Limb (tissue), 2 donors: ENCODE results near the gene BCL11B.
A peak's percentile ranks its signal among the peaks of the same experiment; 100 is the strongest.
"Not testable (repeated sequence)": the region's sequence is repeated elsewhere in the genome, so short reads cannot be mapped to it uniquely, and the experiment has no call there.

Experiments used
- DNase-seq, 2 donors: peaks; one replicate each; pipeline ENCODE4 v3.0.0-alpha.2; 2016; ENCODE audit errors: extremely low spot score in 2 of 2

Gene BCL11B

DNA sequence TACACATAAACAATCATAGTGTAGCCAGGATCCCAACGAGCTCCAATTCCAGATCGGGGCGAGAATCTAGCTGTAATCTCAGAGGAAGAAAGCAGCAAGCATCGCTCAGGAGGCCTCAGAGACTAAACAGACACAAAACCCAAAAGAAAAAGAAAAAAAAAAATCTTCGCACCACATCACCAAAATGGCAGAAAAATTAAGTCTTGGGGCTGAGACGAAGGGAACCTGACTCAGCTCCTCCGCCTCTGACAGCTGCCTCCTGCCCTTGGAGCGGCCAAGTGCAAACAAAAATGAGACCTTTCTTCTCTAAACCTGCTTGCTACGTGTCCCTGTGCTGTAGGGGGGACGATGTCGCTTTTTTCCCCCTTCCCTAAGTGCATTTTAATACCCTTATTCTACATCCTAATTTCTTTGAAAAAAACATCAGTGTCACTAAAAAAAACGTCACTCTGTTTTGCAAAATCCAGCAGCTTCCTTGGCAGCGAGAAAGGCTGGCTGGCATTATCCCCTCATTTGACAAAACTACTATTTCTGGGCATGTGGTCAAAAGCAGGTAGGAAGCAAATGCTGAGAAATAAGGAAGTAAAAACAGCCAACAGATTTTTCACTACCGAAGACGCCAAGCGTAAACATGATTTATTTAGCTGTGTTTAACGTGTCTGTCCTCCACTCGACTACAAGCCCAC, 30.5 kb downstream of the BCL11B start:
- DNase-seq, result no peak

DNA sequence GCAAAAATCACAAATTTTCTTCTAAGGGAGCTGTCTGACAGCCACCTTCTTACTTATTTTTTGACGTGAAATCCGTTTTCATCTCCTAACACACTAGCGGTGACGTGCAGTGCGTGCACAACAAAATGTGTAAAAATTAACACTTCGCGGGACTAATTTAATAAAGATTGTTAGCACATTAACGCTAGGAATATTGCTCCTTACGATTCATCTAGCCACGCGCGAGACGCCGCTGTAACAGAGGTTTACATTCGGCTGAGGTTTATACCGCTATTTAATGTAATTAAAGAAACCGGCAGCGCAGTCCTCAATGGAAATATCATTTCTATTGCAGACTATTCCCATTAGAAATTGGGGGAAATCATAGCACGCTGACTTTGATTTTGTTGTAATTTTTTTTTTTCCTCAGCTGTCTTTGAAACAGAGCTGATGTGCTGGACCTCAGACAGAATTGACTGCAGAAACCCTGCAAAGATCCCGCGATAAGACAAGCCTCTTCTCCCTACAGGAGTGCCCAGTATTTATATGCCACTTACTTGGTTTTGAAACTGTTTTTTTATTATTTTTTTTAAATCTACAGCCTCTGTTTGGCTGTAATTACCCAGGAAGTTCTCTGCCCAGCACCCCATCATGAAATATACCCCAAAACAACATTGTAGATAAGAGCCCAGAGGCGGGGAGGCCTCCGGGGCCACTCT, 31.2 kb downstream of the BCL11B start:
- DNase-seq, result no peak

DNA sequence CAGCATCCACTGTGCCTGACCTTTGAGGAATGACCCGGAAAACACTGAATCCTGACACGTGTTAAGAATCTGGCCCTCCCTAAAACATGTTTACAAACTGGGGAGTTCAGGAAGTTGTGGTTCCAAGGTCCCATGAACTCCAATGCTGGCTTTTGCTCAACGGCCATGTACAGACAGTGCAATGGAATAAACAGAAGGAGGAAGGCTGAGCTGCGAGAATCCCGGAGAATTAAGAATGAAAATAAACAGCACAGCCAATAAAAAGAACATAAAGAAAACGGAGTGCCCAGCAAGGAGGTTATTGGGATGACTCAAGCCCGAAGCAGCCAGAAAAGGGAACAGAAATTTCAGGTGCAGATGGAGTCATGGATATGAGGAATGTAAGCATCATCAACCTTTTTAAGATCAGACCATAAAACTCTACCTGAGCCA, 32.3 kb downstream of the BCL11B start:
- no peak for DNase-seq

DNA sequence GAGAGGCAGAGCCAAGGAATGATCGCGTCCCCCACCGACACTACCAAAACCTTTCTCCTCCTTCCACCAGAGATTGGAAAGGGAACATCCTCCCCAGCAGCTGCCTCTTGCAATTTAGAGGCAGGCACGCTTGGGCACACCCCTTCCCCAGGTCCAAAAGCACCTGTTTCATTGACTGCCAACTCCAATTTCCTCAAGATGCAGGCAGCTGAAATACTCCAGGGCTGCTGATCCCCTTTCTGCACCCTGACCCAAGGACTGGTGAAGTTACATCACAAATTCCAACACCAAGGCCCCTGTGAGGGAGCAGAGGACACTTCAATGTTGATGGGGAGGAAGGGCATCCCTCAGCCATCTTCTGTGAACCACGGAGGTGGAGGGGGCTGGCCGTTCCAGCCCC, 33.8 kb downstream of the BCL11B start:
- DNase-seq, result no peak

DNA sequence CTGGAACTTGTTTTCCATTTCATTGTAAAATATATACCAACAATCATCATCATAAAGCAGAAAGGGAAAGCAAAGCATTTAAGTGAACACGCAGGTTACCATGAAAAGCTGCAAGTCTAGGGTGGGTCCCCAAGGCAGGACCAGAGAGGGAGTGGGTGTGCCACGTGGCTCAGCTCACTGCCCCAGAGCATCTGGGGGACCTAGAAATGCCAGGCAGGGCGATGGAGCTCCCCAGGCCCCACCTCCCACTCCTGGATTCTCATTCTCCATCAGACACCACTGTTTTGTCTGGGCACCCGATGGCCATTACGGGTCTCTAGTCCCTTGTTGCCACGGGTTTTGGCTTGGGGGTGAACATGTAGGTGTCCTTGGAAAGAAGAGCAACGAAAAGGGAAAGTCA, 34.7 kb downstream of the BCL11B start:
- DNase-seq, result no peak

DNA sequence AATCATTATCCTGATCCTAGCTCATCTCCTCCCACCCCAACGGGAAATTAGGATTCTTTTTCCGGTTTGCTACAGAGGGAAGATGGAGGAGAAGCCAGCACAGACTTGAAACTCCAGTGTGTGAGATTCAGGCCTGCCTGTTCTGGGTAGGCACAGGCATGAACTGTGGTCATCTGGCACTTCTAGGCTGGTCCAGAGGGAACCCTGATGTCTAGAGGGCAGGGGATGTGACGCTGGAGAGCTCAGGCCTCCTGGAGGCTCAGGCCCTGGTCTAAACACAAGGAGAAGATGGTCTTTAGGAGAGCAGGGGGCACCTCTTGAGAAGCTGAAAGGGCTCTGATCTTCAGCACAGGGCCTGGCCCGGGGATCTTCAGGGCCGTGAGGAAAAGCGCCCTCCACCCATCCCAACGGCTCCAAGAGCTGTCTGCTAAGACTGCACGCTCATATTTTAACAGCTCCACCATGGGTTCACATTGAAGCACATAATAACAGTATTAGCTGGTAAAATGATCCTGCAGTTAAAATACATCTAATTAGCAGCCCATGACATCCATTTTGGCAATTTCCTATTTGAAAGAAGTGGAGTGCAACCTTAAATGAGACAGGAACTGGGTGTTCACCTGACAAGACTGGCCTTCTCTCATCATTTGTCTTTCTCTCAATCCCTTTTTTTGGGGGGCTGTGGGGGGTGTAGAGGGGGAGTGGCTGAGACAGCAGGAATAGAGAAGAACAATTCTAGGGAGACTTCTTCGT, 35.4 kb downstream of the BCL11B start:
- DNase-seq, result no peak

DNA sequence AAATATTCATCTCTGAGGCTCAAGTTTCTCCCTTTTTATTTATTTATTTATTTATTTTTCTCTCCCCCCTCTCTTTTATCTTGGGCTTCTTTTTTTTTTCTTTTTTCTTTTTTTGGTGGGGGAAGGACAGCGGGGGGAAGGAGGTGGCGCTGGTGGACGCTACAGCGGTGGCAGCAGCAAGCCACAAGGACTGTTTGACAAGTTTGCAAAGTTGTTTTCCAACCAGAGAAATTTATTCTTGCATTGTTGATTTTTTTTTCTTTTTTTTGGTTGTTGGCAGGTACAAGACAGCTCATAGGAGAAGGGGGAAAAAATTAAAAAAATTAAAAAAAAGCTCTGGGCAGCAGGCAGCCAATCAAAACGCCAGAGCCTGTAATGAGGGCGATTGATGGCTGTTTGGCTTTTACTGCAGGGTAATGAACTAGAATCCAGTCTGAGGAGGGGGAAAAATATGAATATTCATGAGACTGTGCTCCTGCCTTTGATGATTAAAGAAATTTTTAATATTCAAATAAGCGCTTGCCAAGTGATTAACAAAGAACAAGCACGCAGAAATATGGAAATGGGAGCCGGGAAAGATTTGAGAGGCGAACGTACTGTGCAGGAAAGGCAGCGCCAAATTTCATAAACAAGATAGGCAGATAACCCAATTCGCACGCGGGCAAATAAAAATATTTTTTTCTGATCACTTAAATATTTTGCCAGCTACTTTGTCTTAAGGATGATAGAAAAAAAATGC, 36.2 kb downstream of the BCL11B start:
- no peak for DNase-seq

DNA sequence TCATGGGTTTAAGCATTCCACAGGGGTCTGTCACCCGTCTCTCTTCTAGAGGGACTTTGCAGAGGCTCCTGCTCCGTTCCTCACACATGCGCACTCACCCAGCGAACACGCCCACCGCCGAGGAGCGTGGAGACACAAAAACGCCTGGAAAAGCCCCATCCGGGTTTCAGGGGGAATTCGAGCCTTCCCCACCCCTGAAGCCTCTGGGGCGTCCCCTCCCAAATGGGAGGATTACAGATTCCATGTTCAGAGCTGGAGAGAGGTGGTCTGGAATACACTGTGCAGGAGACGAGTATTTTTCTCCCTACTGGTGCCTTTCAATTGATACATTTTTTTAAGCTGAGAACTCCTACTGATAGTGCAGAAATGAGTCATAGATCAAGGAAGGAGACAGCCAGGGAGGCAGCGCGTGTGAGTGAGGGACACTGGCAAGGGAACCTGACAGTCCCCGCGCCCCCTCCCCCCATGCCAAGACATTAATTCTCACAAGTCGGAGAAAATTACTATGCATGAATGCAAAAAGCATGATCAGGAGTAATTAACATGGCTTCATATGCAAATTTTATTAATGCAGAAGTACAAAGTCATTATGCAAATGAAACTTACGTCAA, 36.9 kb downstream of the BCL11B start:
- peak in 1 of 2 donors; percentile 72 for DNase-seq

DNA sequence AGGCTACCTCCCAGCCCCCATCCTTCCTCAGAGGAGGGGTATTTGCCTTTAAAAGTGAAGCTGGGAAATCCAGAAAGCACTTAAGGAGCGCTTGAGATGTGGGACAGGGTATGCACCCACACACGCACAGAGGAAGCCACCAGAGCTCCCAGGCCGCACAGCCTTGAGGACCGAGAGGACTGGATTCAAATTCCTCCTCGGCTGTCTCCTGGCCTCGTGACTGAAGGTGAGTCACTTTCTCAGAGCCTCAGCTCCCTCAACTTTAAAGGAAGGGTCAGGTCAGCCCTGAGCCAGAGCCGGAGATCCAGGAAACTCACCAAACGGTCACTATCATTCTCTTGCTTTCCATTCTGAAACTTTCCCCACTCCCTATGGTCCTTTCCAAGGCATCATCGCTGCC, 37.6 kb downstream of the BCL11B start:
- no peak for DNase-seq

DNA sequence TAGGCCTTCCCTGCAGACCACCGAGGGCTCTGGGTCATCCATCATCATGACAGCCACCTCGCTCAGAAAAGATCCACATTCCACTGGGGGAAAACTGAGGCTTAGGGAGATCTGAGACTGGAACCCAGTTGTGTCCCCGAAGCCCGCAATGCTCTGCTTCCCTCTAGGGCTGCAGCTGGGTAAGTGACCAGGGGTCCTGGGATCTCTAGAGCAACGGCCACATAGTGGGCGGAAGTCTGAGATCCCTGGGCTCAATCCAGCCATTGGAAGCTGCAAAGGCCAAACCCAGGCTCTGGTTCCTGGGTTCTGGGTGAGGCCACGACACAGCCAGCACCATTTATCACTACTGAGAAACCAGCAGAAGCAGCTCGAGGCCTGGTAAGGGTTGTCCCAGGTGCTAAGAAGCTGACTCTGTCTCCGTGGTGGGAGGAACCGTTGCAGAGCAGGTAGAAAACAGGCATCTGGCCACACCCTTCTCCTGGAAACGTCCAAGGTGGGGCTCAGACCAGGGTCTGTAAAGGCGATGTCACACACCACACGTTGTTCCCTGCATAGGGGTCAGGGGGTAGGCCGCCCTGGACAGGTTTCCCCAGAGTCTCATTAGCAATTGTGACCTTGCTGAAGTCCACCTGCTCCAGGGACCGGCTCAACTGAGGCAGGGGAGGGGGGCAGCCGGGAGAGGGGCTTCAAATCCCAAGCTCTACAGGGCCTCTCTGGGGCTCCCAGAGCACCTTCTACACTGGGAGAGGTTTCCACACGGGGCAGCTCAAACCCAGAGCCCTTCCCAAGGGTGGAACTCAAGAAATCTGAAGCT, 38.6 kb downstream of the BCL11B start:
- DNase-seq, result no peak

DNA sequence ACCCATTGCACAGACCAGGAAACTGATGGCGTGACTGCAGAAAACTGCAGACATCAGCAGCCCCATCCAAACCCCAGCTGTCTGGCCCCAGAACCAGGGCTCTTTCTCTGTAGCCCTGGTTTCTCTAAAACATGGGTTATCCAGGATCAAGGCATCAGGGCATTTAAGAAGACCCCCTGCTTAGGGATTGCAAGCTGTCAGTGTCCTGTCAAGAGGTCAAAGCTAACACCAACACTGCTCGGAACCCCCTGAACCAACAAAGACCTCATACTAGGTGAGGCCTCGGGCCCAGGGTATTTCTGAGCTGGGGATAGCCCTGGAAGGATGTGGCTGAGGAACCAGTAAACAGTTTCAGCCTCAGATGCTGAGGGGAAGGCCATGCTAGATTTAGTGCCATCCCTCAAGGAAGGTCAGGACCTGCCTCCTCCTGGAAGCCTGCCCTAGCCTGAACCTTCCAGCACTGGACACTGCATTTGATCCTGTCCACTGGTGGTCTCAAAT, 39.2 kb downstream of the BCL11B start:
- no peak for DNase-seq

DNA sequence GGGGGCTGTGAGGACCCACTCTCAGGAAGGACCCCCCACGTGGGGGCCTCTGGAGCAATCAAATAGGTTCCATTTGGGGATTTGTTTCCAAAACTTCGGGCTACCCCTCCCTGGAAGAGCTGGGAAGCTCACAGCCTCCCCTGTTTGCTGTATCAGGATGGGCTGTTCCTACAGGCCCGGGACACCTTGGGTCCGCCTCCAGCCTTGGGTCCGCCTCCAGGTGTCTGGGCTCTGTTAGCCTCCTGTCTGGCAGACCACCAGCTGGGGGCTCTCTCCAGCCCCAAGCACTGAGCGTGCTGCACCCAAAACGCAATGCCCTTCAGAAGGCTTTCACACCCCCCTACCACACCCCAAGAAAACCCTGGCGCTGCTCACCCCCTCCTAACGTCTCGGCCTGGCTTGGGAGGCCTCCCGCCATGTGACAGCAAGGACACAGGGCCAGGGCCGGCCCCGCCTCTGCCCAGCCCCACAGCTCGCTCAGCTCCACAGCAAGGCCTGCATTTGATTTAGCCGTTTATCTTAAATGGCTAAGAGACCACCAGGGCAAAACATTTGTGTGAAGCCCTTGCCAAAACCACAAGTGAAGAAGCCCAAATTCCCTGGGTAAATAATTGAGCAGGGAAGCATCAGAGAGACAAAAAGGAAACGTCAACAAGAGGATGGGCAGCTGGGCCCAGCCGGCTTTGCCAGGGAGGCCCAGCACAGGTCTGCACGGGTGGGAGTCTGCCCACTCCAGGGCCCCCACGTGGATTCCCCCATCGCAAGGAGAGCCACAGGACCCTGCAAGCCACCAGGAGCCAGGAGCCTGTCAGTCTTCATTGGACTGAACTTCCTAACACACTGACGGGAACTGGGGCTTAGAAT, 39.9 kb downstream of the BCL11B start:
- peak in 1 of 2 donors; percentile 70 for DNase-seq

DNA sequence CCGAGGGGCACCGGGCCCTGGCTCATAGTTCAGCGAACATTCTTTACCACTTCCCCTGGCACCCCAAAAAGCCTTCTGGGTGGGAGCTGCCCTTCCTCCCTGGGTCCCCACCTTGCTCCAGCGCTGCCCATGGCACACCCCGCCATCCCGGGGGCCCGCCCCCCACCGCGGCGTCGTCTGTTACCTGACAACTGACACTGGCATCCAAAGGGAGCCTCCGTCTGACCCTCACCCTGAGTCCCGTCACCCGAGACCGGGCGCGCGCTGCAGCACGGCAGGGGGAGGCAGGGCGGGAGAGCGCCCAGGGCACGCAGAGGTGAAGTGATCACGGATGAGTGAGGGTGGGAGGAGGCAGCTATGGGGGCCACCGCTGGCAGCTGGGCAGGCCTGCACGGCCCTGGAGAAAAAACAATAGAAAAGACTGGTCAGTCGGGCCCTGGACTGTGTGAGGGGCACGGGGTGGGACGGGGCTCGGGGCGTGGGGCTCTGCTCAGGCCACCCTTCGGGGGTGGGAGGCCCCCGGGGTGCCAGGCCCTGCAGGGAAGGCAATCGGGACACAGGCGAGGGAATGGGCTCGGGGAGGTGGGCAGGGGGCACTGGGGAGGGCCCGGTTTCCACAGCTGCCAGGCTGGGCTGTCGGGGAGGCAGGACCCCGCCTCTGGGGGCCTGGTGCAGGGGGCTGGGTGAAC, 40.7 kb downstream of the BCL11B start:
- no peak for DNase-seq

DNA sequence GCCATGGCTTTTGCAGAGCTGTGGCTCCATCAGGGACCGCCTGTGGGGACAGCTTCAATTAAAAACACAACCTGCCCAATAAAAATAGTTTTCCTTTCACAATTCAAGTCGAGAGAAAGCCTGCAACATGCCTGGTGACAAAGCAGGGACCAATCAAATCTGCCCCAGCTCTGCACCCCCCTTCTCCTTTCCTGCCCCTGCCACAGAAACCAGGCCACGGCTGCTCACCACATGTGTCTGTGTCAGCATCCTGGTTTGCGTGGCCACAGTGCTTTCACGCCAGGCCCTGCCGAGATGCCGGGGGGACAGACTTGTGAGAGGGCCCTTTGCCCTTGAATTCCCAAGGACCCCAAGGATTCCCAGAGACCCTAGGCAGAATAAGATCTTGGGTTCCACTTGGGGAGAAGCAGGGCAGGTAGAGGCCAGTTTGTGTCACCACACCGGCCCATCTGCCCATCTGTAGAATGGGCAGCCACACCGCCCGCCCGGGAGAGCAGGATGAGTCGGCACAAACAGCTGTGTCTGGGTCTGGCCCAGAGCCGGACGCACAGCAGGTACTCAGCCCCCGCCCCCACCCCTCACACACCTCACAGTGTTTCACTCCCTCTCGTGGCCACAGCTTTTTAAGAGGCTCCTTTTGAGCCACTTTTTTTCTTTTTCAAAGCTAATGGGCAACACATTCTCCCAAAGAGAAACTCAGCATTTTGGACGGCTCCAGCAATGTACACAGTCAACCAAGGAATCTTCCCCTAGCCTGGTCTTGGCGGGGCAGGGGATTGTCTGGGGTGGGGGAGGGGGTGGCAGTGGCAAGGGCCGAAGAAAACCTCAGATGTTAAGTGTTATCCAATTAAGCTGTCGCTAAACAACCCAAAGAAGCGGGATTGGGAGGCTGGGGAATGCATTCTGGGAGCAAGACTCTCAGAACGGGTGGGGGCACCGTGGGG, 41.5 kb downstream of the BCL11B start:
- no peak for DNase-seq

DNA sequence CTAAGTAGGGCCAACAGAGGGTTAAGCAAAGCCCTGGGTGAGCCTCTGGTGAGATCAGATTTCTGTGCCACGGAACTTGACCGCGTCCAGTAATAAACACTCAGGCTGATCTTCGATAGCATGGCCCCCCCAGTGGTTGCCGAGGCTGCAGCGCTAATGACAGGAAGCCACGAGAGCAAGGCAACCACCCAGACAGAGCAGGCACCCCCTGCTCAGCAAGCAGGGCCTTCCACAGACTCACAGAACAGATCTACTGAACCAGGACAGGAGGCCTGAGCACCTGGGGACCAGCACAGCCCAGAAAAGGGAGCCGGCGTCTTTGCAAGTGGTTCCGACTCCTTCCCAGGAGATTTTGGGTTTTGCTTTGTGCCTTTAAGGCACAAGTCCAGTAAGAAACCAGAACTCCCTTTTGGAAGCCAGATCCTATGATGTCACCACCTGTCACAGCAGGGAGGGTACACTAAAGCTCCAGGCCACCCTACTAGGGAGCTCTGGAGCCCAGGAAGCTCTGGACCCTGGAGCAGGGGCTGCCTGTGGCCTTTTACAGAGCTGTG, 42.3 kb downstream of the BCL11B start:
- DNase-seq, result no peak

DNA sequence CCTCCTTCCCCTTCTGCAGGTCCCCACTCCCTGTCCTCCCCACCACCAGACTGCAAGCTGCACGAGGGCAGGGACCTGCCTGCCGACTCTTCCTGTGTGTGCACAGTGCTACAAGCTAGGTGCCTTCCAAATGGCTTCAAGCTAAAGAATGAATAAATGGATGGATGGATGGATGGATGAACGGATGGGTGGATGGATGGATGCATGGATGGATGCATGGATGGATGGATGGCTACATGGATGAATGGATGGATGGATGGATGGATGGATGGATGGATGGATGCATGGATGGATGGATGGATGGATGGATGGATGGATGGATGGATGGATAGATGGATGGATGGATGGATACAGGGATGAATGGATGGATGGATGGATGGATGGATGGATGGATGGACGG, 43.2 kb downstream of the BCL11B start:
- not testable (repeated sequence) for DNase-seq

DNA sequence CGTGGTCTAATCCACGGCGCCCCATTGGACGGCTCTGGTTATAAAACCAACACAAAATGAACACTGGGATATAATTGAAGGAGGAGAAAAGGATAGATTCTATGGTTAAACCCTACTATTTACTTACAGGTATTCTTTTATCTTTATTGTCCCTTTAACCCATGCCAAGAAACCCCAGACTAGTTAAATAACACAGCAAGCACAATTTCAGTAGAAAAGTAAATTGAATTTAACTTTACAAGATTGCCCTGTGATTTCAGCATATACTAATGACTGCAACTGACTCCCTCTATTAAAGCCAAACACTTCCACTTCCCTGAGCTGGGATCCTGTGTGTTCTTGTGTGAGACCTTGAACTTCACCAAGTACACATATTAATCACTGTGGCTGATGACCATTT, 45.3 kb downstream of the BCL11B start:
- no peak for DNase-seq
